Measurements from ENCODE around the gene RINL. TPM values are rescaled to one million over a fixed set of nuclear protein-coding genes. Genes with fewer than 3 reads are reported as not detected.

Gene RINL
- total and polyA plus RNA-seq, 2 of the 8 experiments (the other 6 are each of a cell fraction or from before 2014, with no cell fraction given) = 11.1 to 11.9 TPM

DNA sequence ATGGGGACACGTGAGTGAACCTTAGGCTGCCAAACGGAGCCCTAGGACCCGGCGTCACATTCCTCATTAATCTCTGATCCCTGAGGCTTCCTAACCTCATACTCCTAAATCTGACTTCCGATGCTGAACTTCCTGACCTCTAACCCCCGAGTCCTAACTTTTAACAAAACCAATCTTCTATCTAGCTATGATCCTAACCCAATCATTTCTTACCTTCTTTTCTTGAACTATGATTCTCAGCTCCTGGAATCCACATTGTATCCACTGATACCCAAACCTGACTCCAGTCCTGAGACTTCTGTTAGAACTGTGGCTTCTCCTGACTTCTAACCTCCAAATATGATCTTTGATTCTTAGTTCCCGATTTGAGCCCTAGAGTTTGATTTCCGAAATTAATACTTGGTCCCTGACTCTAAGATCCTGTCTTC is 22.1 kb upstream of the RINL start:
- Histone ChIP-seq H3K14ac (ENCODE audit: insufficient read length) (no peak overlapping the region), H4K5ac (ENCODE audit: insufficient read length, low read depth, low read length) (peak overlapping the region; percentile 58), H2BK15ac (ENCODE audit: low read length) (no peak overlapping the region), H3K36me3 (ENCODE audit: control insufficient read depth in 2 of 4, insufficient read depth in 4 of 4, low read length in 3 of 4) (peaks cover 0 to 2% (median 0%) of the 10 kb centered on the region in 4 experiments; a peak in 2 of 8 replicates), H2BK120ac (replicated peaks; ENCODE audit: low read depth, low read length) (no peak overlapping the region), H3K4me2 (ENCODE audit: insufficient read depth in 1 of 2, low read depth in 2 of 2, low read length in 2 of 2) (peak overlapping the region; percentile 84 to 94), H2AK5ac (ENCODE audit: low read depth, low read length) (no peak overlapping the region), H3K27ac (ENCODE audit: low read depth, low read length) (peak overlapping the region; percentile 80), H3K23me2 (ENCODE audit: low read depth, low read length) (peaks cover 13% of the 10 kb centered on the region; the same call in 1 of the 2 replicates), H3K18ac (ENCODE audit: extremely low read depth, low read length) (peak overlapping the region; percentile 66; the same call in 1 of the 2 replicates), H3K4ac (replicated peaks; ENCODE audit: insufficient read length, low read depth, low read length) (peak overlapping the region; percentile 1), H3K56ac (replicated peaks; ENCODE audit: insufficient read length, low read depth, low read length) (no peak overlapping the region), H4K20me1 (replicated peaks in 1 of 2; ENCODE audit: control insufficient read depth in 1 of 2, insufficient read depth in 2 of 2, low read length in 2 of 2) (peaks cover 0 to 3% of the 10 kb centered on the region in 2 experiments), H2BK5ac (ENCODE audit: low read depth, low read length) (no peak overlapping the region), H3K79me1 (ENCODE audit: low read depth, low read length) (no peaks in the 10 kb centered on the region; the same call in 1 of the 2 replicates), H3K9me3 (ENCODE audit: insufficient read depth in 2 of 2, low read depth in 1 of 2, low read length in 1 of 2) (0 out of 4 replicates have a peak, but pooled peaks cover 0 to 2% of the 10 kb centered on the region in 2 experiments), H3K4me3 (ENCODE audit: extremely low read depth in 1 of 4, insufficient read depth in 2 of 4, low read depth in 3 of 4, low read length in 4 of 4) (peak overlapping the region; percentile 74 to 90 (median 84)), H2BK20ac (ENCODE audit: low read length) (no peak overlapping the region), H3K4me1 (replicated peaks in 1 of 4; ENCODE audit: control insufficient read depth in 3 of 4, insufficient read depth in 4 of 4, low read length in 3 of 4) (peaks cover 0 to 9% (median 3%) of the 10 kb centered on the region in 4 experiments; a peak in 4 of 7 replicates), H4K91ac (replicated peaks; ENCODE audit: insufficient read length, low read length) (peak overlapping the region; percentile 52), H3K9ac (replicated peaks in 1 of 4; ENCODE audit: extremely low read depth in 1 of 4, low read depth in 3 of 4, low read length in 3 of 4) (peak overlapping the region in 3 of 4 experiments; percentile 76 to 83 (median 78); a peak in 6 of 7 replicates), H2BK12ac (ENCODE audit: low read depth, low read length) (no peak overlapping the region), H3K23ac (ENCODE audit: insufficient read length) (no peak overlapping the region), H3K27me3 (replicated peaks in 1 of 4; ENCODE audit: control insufficient read depth in 3 of 4, extremely low read depth in 1 of 4, insufficient read depth in 3 of 4, low read length in 3 of 4) (peaks cover 0 to 9% (median 4%) of the 10 kb centered on the region in 4 experiments; a peak in 3 of 7 replicates), H4K8ac (ENCODE audit: extremely low read depth, insufficient read depth, low read length) (peak overlapping the region; percentile 86; the same call in 1 of the 2 replicates), H3K79me2 (ENCODE audit: control insufficient read depth in 1 of 2, insufficient read depth in 2 of 2, low read length in 2 of 2) (peaks cover 0 to 16% of the 10 kb centered on the region in 2 experiments; a peak in 2 of 4 replicates), H2AFZ (ENCODE audit: low read length) (0 out of 2 replicates have a peak overlapping the region, but pooled peaks have one; percentile 7)
- ChIA-PET CTCF (ENCODE audit: partially characterized antibody) (interaction anchor here (0.6 to 2.3 kb wide), 10 partner anchors 9 to 215 kb away, joined by 3 to 11 read pairs (median 4); partner anchors contain the start of genes CCER2, MRPS12 and SARS2), POLR2A (ENCODE audit: partially characterized antibody) (interaction anchor here (0.5 to 2.5 kb wide), 23 partner anchors 9 to 1534 kb away, joined by 3 to 11 read pairs (median 4); partner anchors contain the start of genes CCER2, ECH1, FBXO17 and MRPS12)
- FAIRE-seq (no peak), DNase-seq (ENCODE audit: low read depth in 1 of 2, low spot score in 2 of 2) (no peak)
- WGBS, 2 experiments (ENCODE audit: extremely low coverage in 1 of 2, insufficient coverage in 1 of 2, insufficient read length in 1 of 2, insufficient replicate concordance in 2 of 2, low coverage in 1 of 2, low lambda C conversion rate in 2 of 2, missing lambda C conversion rate in 1 of 2) = 9 to 100% methylated on average over 1 to 8 of the region's 8 CpGs
- TF ChIP-seq, protein P1, sequence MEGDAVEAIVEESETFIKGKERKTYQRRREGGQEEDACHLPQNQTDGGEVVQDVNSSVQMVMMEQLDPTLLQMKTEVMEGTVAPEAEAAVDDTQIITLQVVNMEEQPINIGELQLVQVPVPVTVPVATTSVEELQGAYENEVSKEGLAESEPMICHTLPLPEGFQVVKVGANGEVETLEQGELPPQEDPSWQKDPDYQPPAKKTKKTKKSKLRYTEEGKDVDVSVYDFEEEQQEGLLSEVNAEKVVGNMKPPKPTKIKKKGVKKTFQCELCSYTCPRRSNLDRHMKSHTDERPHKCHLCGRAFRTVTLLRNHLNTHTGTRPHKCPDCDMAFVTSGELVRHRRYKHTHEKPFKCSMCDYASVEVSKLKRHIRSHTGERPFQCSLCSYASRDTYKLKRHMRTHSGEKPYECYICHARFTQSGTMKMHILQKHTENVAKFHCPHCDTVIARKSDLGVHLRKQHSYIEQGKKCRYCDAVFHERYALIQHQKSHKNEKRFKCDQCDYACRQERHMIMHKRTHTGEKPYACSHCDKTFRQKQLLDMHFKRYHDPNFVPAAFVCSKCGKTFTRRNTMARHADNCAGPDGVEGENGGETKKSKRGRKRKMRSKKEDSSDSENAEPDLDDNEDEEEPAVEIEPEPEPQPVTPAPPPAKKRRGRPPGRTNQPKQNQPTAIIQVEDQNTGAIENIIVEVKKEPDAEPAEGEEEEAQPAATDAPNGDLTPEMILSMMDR (IDR thresholded peaks at IDR 0.05; ENCODE audit: control extremely low read depth in 1 of 3, insufficient read depth in 1 of 3, low read depth in 1 of 3, low read length in 3 of 3) = no peak
- no peak for TF ChIP-seq RAD21 (IDR thresholded peaks at IDR 0.05 in 1 of 2, conservative IDR thresholded peaks at IDR 0.05 in 1 of 2; ENCODE audit: low read depth in 2 of 2, low read length in 2 of 2)
- TF ChIP-seq HDAC6 (IDR thresholded peaks at IDR 0.05; ENCODE audit: low read depth, low read length) = no peak
- TF ChIP-seq USF2 (IDR thresholded peaks at IDR 0.05; ENCODE audit: low read length) = no peak; the same call in 1 of the 2 replicates
- TF ChIP-seq POLR2A (IDR thresholded peaks at IDR 0.05; ENCODE audit: control extremely low read depth in 1 of 2, low read depth in 2 of 2, low read length in 2 of 2) = peak in 1 of 2 experiments; percentile 60; a peak in 1 of 3 replicates
- no peak for TF ChIP-seq CHD1 (IDR thresholded peaks at IDR 0.05; ENCODE audit: low read depth, low read length)
- 0 out of 4 replicates have a peak, but pooled peaks of 1 of the 2 experiments have one; percentile 53 for TF ChIP-seq SIN3A (conservative IDR thresholded peaks at IDR 0.05 in 1 of 2, IDR thresholded peaks at IDR 0.05 in 1 of 2; ENCODE audit: low read depth in 1 of 2, low read length in 2 of 2)

Measured in H1 (cell line).